ENCODE data around the gene ANKRD13C. TPM values are rescaled to one million over a fixed set of nuclear protein-coding genes. Genes with fewer than 3 reads are reported as not detected.
A peak's percentile ranks its signal among the peaks of the same experiment; 100 is the strongest.

ANKRD13C gene
- total RNA-seq, 1 experiment from 2014 or later = 17.8 TPM

- peaks cover 13% of the 10 kb centered on the region for H3K4me1 Mint-ChIP-seq (ENCODE audit: insufficient read depth, unreplicated experiment)
- peak; percentile 11 for TF ChIP-seq CTCF (IDR thresholded peaks at IDR 0.05; ENCODE audit: unreplicated experiment)
- POLR2A ChIA-PET = interaction anchor here (0.6 to 1.0 kb wide), 2 partner anchors 30 to 1858 kb away, joined by 3 read pairs; partner anchors contain the start of gene ANKRD13C
- intact Hi-C loops (cut with micrococcal nuclease) = loop anchor here (1.0 kb wide), 1 partner anchor 186 kb away; no protein-coding TSS in a partner anchor
- H3K36me3 Mint-ChIP-seq (ENCODE audit: insufficient read depth, unreplicated experiment) = peaks cover 25% of the 10 kb centered on the region
- CTCF ChIA-PET = interaction anchor here (0.6 to 1.4 kb wide), 3 partner anchors 10 to 41 kb away, joined by 3 to 4 read pairs (median 3); no protein-coding TSS in a partner anchor
- DNase-seq (ENCODE audit: unreplicated experiment) = peak; percentile 17
- BruUV-seq (replicated peaks) = no TSS peak
- H3K27ac Mint-ChIP-seq (ENCODE audit: low read depth, unreplicated experiment) = no peak overlapping the region
- no peak overlapping the region for H3K4me3 Mint-ChIP-seq (ENCODE audit: unreplicated experiment)
- no peaks in the 10 kb centered on the region for H3K27me3 Mint-ChIP-seq (ENCODE audit: insufficient read depth, unreplicated experiment)
- no peaks in the 10 kb centered on the region for H3K9me3 Mint-ChIP-seq (ENCODE audit: unreplicated experiment)
These were observed 29.8 kb downstream of the ANKRD13C start for GRCh38 chr1:70324683-70325082.

GRCh38 chr1:70319750-70320149 lies 34.8 kb downstream of the ANKRD13C start:
- no peak overlapping the region for H3K4me3 Mint-ChIP-seq (ENCODE audit: unreplicated experiment)
- POLR2A ChIA-PET = interaction anchor here (1.0 kb wide), 1 partner anchor 97 kb away, joined by 3 read pairs; no protein-coding TSS in a partner anchor
- TF ChIP-seq CTCF (IDR thresholded peaks at IDR 0.05; ENCODE audit: unreplicated experiment) = no peak
- H3K36me3 Mint-ChIP-seq (ENCODE audit: insufficient read depth, unreplicated experiment) = peaks cover 24% of the 10 kb centered on the region
- H3K27me3 Mint-ChIP-seq (ENCODE audit: insufficient read depth, unreplicated experiment) = no peaks in the 10 kb centered on the region
- no peak overlapping the region for H3K27ac Mint-ChIP-seq (ENCODE audit: low read depth, unreplicated experiment)
- H3K9me3 Mint-ChIP-seq (ENCODE audit: unreplicated experiment) = no peaks in the 10 kb centered on the region
- H3K4me1 Mint-ChIP-seq (ENCODE audit: insufficient read depth, unreplicated experiment) = peaks cover 14% of the 10 kb centered on the region
- intact Hi-C loops (cut with micrococcal nuclease) = no loop called here
- no TSS peak for BruUV-seq (replicated peaks)
- no peak for DNase-seq (ENCODE audit: unreplicated experiment)
- CTCF ChIA-PET = interaction anchor here (0.6 to 1.2 kb wide), 3 partner anchors 9 to 154 kb away, joined by 3 read pairs; no protein-coding TSS in a partner anchor

GRCh38 chr1:70318191-70318590 lies 36.3 kb downstream of the ANKRD13C start:
- CTCF ChIA-PET = no interaction called here
- no peaks in the 10 kb centered on the region for H3K9me3 Mint-ChIP-seq (ENCODE audit: unreplicated experiment)
- peaks cover 19% of the 10 kb centered on the region for H3K36me3 Mint-ChIP-seq (ENCODE audit: insufficient read depth, unreplicated experiment)
- POLR2A ChIA-PET = interaction anchor here (1.3 kb wide), 1 partner anchor 14 kb away, joined by 3 read pairs; no protein-coding TSS in a partner anchor
- no peak overlapping the region for H3K4me3 Mint-ChIP-seq (ENCODE audit: unreplicated experiment)
- no peak for DNase-seq (ENCODE audit: unreplicated experiment)
- intact Hi-C loops (cut with micrococcal nuclease) = no loop called here
- no peak for TF ChIP-seq CTCF (IDR thresholded peaks at IDR 0.05; ENCODE audit: unreplicated experiment)
- peaks cover 14% of the 10 kb centered on the region for H3K4me1 Mint-ChIP-seq (ENCODE audit: insufficient read depth, unreplicated experiment)
- H3K27me3 Mint-ChIP-seq (ENCODE audit: insufficient read depth, unreplicated experiment) = no peaks in the 10 kb centered on the region
- BruUV-seq (replicated peaks) = no TSS peak
- no peak overlapping the region for H3K27ac Mint-ChIP-seq (ENCODE audit: low read depth, unreplicated experiment)

GRCh38 chr1:70317087-70317486 lies 37.4 kb downstream of the ANKRD13C start:
- Mint-ChIP-seq H3K27ac (ENCODE audit: low read depth, unreplicated experiment) (no peak overlapping the region), H3K9me3 (ENCODE audit: unreplicated experiment) (no peaks in the 10 kb centered on the region), H3K27me3 (ENCODE audit: insufficient read depth, unreplicated experiment) (no peaks in the 10 kb centered on the region), H3K4me3 (ENCODE audit: unreplicated experiment) (no peak overlapping the region), H3K36me3 (ENCODE audit: insufficient read depth, unreplicated experiment) (peaks cover 22% of the 10 kb centered on the region), H3K4me1 (ENCODE audit: insufficient read depth, unreplicated experiment) (peaks cover 14% of the 10 kb centered on the region)
- no peak for DNase-seq (ENCODE audit: unreplicated experiment)
- ChIA-PET CTCF (interaction anchor here (0.6 to 2.2 kb wide), 2 partner anchors 118 to 211 kb away, joined by 3 to 4 read pairs; no protein-coding TSS in a partner anchor), POLR2A (interaction anchor here (1.3 to 3.7 kb wide), 3 partner anchors 13 to 95 kb away, joined by 3 to 13 read pairs (median 6); partner anchors contain the start of gene ANKRD13C)
- BruUV-seq (replicated peaks) = no TSS peak
- no peak for TF ChIP-seq CTCF (IDR thresholded peaks at IDR 0.05; ENCODE audit: unreplicated experiment)
- intact Hi-C loops (cut with micrococcal nuclease) = no loop called here
